AG04450 (cell line): ENCODE data around the gene PEPD. TPM values are rescaled to one million over a fixed set of nuclear protein-coding genes. Genes with fewer than 3 reads are reported as not detected.
"Not testable (repeated sequence)": the region's sequence is repeated elsewhere in the genome, so short reads cannot be mapped to it uniquely, and the experiment has no call there.

Experiments
- CTCF ChIA-PET: fragments of 300-600, 350-600 bp; formaldehyde crosslinking; extraction: SDS; loops from one replicate; lab custom pipeline; 2022; ENCODE audit warnings: antibody characterized with exemption, inconsistent platforms; lab: Charles Lee
- POLR2A ChIA-PET: fragments of 350-600 bp; formaldehyde crosslinking; extraction: SDS; loops from one replicate; lab custom pipeline; 2021; ENCODE audit warnings: antibody characterized with exemption, inconsistent platforms; lab: Yijun Ruan, JAX
- DNase-seq: peaks from one replicate; pipeline ENCODE4 v3.0.0-alpha.2; 2011; ENCODE audit warnings: low read depth, low spot score
- H3K27ac ChIP-seq: one replicate; pipeline ENCODE4 v1.5.1; 2012; ENCODE audit warnings: low read depth, low read length, control low read depth
- H3K27me3 ChIP-seq: one replicate; pipeline ENCODE4 v1.6.0; 2012; ENCODE audit warnings: low read length; ENCODE audit not compliant: control insufficient read depth, insufficient read depth
- H3K4me3 ChIP-seq: 2 replicates; pipeline ENCODE4 v1.5.1; 2011; ENCODE audit warnings: mild to moderate bottlenecking, low read depth, low read length, control low read depth
- H3K9me3 ChIP-seq: 2 replicates; pipeline ENCODE4 v1.5.1; 2012; ENCODE audit warnings: low read length; ENCODE audit not compliant: control insufficient read depth, insufficient read depth
- polyA plus RNA-seq: library from polyadenylated mRNA; depleted of rRNA; stranded (reverse); fragments of >200 nt; gene quantifications from 2 replicates; pipeline ENCODE4 v1.2.3, GENCODE V29; 2011
- TF ChIP-seq, protein P1 (sequence below): IDR thresholded peaks from 2 replicates; pipeline ENCODE4 v1.5.1; 2011; ENCODE audit warnings: low read depth, low read length, control low read depth, inconsistent platforms

The PEPD gene
- polyA plus RNA-seq, 1 experiment: 67.1 TPM

DNA sequence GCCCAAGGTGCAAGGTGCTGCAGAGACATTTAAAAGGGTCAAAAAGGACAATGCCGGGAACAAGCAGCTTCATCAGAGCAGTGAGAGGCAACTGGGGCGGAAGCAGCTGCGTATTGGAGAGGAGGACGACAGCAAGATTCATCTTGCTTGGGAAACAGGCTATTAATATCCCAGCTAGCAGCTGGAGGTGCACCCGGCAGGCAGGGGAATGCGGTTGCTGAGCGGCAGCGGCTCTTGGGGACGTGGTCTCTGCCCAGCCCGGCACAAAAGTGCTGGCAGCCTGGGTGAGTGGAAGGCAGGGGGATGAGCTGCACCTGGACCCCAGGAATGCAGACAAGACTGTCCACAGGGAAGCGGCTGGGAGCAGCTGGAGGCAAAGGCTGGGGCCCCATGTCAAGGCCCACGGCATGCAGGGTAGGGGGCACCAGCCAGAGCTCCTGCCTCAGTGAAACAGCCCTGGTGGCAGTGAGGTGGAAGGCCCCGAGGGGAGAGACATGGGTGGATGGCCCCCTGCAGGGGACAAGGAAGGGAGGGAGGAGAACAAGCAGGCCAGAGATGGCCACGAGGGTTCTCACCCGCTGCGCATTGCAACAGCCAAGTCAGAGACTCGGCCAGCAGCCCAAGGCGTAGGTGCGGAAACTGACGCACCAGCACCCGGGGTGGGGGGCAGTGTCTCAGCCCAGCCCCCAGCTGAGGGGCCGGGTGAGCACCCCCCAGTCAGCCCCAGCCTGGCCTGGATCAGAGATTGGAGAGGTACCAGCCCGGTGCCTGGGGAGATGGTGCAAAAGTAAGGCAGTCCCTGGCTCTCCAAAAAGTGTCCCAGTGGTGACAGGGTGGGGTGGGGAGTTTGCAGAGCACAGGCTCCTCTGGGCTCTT, 34.4 kb downstream of the PEPD start:
- CTCF ChIA-PET: no interaction called here

DNA sequence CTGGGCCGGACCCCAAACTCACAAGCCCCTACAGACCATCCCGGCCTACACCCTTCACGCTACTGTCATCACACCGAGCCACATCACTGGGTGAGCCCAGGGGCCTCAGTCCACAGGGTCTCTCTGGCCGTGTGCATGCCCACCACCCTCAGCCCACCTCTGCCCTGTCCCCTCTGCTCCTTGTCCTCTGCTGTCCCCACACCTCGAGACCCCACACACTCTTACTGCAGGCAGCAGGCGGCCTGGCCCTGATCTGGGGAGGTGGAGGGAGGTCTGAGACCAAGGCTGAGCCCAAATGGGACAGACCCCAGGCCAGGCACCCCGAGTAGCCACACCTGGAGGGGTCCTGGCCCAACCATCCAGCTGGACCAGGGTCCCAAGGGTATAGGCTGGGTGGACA, 35.2 kb downstream of the PEPD start:
- TF ChIP-seq, protein P1, sequence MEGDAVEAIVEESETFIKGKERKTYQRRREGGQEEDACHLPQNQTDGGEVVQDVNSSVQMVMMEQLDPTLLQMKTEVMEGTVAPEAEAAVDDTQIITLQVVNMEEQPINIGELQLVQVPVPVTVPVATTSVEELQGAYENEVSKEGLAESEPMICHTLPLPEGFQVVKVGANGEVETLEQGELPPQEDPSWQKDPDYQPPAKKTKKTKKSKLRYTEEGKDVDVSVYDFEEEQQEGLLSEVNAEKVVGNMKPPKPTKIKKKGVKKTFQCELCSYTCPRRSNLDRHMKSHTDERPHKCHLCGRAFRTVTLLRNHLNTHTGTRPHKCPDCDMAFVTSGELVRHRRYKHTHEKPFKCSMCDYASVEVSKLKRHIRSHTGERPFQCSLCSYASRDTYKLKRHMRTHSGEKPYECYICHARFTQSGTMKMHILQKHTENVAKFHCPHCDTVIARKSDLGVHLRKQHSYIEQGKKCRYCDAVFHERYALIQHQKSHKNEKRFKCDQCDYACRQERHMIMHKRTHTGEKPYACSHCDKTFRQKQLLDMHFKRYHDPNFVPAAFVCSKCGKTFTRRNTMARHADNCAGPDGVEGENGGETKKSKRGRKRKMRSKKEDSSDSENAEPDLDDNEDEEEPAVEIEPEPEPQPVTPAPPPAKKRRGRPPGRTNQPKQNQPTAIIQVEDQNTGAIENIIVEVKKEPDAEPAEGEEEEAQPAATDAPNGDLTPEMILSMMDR: no peak
- Histone ChIP-seq H3K4me3 (no peak overlapping the region), H3K27me3 (no peaks in the 10 kb centered on the region), H3K9me3 (peaks cover 7% of the 10 kb centered on the region), H3K27ac (no peak overlapping the region)
- DNase-seq: no peak
- CTCF ChIA-PET: no interaction called here
- POLR2A ChIA-PET: no interaction called here

More for the DNA sequence above, 34.4 kb downstream of the PEPD start:
- Histone ChIP-seq H3K27ac (no peak overlapping the region), H3K27me3 (no peaks in the 10 kb centered on the region), H3K9me3 (peaks cover 7% of the 10 kb centered on the region), H3K4me3 (no peak overlapping the region)
- POLR2A ChIA-PET: no interaction called here
- TF ChIP-seq, protein P1: no peak
- no peak for DNase-seq

DNA sequence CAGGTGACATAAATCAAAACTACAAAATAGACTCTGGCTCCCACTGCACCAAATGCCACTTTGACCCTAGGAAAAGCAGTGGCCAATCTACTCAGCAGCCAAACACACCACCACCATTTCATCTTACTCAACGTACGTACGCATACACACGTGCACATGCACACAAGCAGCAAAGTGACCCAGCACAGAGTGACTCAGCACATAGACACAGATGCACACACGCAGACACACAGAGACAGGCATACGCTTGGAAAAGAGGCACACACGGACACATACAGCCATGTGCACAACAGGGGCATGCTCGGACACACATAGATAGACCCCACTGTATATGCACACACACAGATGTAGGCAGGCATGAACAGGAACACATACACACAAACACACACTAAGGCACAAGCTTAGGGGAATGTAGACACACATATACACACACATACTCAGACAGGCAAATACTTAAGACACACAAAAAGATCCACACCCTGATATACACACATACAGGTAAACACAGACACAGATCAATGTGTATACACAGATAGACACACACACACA, 37.3 kb downstream of the PEPD start:
- Histone ChIP-seq H3K9me3 (peaks cover 7% of the 10 kb centered on the region), H3K27me3 (no peaks in the 10 kb centered on the region), H3K27ac (no peak overlapping the region), H3K4me3 (no peak overlapping the region)
- DNase-seq: no peak
- TF ChIP-seq, protein P1: no peak
- CTCF ChIA-PET: no interaction called here
- POLR2A ChIA-PET: no interaction called here

DNA sequence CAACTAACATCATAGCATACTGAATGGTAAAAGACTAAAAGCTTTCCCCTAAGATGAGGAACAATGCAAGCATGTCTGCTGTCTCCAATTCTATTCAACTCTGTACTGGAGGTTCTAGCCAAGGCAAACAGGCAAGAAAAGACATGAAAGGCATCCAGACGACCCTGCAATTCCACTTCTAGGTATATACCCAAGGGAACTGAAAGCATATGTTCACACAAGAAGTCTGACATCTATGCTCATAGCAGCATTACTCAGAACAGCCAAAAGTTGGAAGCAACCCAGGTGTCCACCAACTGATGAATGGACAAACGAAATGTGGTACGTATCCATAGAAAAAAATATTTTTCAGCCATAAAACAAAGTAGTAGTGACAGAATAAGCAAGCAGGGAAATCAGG, 39.1 kb downstream of the PEPD start:
- TF ChIP-seq, protein P1: no peak
- H3K27me3 ChIP-seq: no peaks in the 10 kb centered on the region
- H3K27ac ChIP-seq: no peak overlapping the region
- ChIA-PET CTCF (no interaction called here), POLR2A (no interaction called here)
- no peak overlapping the region for H3K4me3 ChIP-seq
- no peak for DNase-seq
- H3K9me3 ChIP-seq: peaks cover 7% of the 10 kb centered on the region

DNA sequence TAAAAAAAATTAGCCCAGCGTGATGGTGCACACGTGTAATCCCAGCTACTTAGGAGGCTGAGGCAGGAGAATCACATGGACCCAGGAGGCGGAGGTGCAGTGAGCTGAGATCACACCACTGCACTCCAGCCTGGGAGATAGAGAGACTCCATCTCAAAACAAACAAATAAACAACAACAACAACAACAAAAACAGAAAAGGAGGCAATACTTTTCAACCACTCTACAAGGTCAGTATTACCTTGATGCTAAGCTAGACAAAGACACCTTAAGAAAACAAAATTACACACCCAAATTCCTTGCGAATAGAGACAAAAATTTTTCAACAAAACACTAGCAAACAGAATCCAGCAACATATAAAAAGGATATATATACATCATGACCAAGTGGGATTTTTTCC, 39.7 kb downstream of the PEPD start:
- no peaks in the 10 kb centered on the region for H3K27me3 ChIP-seq
- POLR2A ChIA-PET: no interaction called here
- CTCF ChIA-PET: no interaction called here
- DNase-seq: no peak
- TF ChIP-seq, protein P1: no peak
- H3K27ac ChIP-seq: no peak overlapping the region
- peaks cover 7% of the 10 kb centered on the region; the same call in 1 of the 2 replicates for H3K9me3 ChIP-seq
- no peak overlapping the region for H3K4me3 ChIP-seq

DNA sequence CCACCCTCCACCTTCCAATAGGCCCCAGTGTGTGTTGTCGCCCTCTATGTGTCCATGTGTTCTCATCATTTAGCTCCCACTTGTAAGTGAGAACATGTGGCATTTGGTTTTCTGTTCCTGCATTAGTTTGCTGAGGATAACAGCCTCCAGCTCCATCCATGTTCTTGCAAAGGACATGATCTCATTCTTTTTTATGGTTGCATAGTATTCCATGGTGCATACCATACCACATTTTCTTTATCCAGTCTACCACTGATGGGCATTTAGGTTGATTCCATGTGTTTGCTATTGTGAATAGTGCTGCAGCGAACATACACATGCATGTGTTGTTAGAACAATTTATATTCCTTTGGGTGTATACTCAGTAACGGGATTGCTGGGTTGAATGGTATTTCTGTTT, 42.0 kb downstream of the PEPD start:
- H3K9me3 ChIP-seq, CTCF ChIA-PET, POLR2A ChIA-PET, H3K4me3 ChIP-seq, DNase-seq, H3K27me3 ChIP-seq, H3K27ac ChIP-seq: not testable (repeated sequence)
